Measurements from ENCODE around the gene CNNM1.

GRCh38 chr10:99368646-99369045 lies 39.5 kb downstream of the CNNM1 start:
- TF ChIP-seq TRIM28 (IDR thresholded peaks at IDR 0.05) = no peak
- TF ChIP-seq, protein P1, sequence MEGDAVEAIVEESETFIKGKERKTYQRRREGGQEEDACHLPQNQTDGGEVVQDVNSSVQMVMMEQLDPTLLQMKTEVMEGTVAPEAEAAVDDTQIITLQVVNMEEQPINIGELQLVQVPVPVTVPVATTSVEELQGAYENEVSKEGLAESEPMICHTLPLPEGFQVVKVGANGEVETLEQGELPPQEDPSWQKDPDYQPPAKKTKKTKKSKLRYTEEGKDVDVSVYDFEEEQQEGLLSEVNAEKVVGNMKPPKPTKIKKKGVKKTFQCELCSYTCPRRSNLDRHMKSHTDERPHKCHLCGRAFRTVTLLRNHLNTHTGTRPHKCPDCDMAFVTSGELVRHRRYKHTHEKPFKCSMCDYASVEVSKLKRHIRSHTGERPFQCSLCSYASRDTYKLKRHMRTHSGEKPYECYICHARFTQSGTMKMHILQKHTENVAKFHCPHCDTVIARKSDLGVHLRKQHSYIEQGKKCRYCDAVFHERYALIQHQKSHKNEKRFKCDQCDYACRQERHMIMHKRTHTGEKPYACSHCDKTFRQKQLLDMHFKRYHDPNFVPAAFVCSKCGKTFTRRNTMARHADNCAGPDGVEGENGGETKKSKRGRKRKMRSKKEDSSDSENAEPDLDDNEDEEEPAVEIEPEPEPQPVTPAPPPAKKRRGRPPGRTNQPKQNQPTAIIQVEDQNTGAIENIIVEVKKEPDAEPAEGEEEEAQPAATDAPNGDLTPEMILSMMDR (IDR thresholded peaks at IDR 0.05 in 2 of 3, conservative IDR thresholded peaks at IDR 0.05 in 1 of 3; ENCODE audit: insufficient read depth in 2 of 3, low read depth in 1 of 3, low read length in 3 of 3) = no peak
- TF ChIP-seq HDAC6 (IDR thresholded peaks at IDR 0.05; ENCODE audit: low read depth, low read length) = no peak
- TF ChIP-seq TEAD4 (IDR thresholded peaks at IDR 0.05; ENCODE audit: low read length) = no peak
- TF ChIP-seq TEAD4 (CRISPR knock-in tag; IDR thresholded peaks at IDR 0.05; ENCODE audit: borderline replicate concordance) = no peak
- TF ChIP-seq TARDBP (IDR thresholded peaks at IDR 0.05) = no peak
